ELF-1 (cell line): ENCODE measurements around the gene MLC1.

ENCODE experiments used
- DNase-seq: peaks from one replicate; pipeline ENCODE4 v3.0.0-alpha.2; 2016; ENCODE audit warnings: low read depth, low spot score

Gene MLC1

DNA sequence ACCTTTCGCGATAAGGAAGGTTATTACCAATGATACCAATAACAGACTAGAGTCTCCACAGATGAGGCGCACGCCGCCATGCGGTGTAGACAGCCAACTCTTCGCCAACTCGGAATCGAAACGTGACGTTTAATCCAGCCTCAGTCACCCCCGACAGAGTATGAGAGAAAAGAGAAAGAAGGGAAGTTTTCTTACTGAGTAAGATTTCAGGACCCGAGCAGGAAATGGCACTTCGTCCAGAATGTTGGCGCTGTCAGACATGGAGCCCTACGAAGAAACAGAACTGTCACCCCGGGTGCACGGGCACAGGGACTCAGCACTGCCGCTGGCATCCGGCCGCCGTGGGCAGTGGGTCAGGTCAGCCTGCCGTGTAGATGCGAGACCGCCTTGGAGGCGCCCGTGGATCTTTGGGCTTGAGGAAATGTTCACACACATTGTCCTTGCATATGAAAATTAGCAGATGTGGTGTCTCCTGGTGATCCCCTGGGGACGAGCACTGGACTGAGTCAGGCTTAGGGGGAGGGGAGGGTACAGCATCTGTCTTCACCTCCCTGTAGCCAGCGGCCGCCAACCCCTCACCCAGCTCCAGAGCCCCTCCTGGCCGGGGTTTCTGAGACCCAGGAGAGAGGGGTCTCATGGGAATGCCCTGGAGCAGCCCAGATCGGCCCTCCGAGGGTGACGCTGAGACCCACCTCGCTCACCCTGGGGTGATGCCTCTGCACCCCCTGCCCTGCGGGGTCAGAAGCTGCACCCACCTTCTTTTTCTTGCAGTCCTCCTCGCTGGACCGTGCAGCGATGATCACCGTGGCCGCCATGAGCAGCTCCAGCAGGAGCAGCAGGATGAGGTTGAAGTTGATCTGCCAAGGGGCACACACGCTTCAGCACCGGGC is 8.3 kb downstream of the MLC1 start:
- no peak for DNase-seq

DNA sequence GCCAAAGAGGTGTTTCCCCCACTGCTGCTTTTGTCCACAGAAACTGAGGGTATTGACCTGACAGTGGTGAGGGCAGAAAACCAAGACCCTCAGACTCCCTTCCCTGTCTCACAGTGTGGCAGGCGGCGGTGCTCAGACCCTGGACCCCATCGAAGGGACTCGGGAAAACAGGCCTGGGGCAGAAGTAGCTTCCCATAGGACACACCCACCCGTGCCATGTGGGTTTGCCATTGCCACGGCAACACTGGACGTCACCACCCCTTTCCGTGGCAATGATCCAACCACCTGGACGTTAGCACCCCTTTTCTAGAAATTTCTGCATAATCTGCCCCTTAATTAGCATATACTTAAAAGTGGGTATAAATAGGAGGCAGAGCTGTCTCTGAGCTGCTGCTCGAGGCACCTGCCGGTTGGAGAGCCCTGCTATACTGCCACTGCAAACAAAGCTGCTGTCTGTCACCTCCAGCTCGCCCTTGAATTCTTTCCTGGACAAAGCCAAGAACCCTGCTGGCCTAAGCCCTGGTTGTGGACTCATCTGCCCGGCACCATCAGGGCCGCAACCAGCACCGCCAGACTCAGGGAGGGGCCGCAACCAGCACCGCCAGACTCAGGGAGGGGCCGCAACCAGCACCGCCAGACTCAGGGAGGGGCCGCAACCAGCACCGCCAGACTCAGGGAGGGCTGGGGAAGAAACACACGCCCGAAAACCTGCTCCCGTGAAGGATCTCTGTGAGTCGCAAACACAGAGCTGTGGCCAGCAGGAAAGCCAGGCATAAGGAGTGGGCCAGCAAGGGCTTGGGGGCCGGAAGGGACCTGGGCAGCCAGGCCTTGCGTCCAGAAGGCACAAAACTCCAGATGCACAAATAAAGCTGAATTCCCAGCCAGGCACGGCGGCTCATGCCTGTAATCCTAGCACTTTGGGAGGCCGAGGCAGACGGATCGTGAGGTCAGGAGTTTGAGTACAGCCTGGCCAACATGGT is 10.4 kb downstream of the MLC1 start:
- peak; percentile 58 for DNase-seq

DNA sequence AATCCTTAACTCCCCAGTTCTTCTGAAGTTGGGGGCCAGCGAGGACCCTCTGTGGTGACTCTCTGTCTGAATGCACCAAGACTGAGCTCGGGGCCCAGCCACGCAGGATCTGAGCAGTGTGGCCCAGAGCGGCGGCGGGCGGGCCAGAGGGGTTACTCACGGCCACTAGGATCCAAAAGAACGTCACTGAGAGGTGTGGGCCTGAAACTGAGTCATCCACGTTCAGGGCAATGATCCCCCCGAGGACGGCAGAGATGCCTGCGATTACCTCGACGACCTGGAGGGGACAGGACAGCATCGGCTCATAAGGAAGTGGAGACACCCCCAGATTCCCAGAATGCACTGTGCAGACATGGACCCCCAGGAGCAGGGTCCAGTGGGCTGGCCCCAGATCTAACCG is 11.2 kb downstream of the MLC1 start:
- no peak for DNase-seq

DNA sequence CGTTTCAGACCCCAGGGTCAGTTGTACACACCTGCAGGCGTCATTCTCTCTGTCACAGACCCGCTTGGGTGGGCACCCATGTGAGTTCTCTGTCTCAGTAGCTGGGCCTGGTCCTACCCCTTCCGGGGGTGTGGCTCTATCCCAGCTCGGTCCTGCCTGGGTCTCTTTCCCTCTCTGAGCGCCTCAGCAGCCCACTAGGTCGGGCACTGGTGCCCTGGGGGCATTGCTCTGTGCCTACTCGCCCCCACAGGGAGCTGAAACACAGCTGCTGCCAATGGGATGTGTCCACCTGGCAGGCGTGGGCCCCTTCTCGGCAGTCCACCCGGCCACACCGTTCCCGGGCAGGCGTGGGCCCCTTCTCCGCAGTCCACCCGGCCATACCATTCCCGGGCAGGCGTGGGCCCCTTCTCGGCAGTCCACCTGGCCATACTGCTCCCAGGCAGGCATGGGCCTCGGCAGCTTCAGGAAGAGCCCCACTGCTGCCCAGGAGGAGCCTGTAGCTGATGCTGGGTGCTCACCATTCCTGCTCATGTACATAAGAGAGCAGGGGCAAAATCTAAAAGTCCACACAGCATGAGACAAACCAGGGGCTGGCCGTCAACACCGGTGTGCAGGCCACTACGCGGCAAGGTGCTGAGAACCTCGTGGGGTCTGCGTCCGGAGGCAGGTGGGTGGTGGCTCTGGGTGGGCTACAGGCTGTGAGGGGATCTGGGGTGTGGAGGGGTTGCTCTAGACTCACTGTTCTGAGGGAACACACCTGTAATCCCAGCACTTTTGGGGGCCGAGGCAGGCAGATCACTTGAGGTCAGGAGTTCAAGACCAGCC is 12.3 kb downstream of the MLC1 start:
- DNase-seq: no peak

DNA sequence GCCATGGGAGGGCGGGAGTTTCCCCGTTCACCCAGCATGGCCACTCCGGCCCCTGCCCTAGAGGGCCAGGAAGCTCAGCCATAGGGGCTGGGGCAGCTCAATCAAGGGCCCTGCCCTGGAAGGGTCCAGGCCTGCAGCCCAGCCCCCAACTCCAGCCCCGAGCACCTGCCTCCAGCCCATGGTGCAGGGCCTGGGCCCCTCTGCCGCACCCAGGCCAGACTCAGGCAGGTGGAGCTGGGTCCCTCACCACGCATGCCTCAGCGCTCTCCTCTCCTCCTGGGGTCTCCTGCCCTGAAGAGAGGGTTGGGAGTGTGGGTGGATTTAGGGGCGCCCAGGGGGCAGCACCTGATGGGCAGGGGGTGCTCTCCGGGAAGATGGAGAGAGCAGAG is 13.1 kb downstream of the MLC1 start:
- DNase-seq: no peak

DNA sequence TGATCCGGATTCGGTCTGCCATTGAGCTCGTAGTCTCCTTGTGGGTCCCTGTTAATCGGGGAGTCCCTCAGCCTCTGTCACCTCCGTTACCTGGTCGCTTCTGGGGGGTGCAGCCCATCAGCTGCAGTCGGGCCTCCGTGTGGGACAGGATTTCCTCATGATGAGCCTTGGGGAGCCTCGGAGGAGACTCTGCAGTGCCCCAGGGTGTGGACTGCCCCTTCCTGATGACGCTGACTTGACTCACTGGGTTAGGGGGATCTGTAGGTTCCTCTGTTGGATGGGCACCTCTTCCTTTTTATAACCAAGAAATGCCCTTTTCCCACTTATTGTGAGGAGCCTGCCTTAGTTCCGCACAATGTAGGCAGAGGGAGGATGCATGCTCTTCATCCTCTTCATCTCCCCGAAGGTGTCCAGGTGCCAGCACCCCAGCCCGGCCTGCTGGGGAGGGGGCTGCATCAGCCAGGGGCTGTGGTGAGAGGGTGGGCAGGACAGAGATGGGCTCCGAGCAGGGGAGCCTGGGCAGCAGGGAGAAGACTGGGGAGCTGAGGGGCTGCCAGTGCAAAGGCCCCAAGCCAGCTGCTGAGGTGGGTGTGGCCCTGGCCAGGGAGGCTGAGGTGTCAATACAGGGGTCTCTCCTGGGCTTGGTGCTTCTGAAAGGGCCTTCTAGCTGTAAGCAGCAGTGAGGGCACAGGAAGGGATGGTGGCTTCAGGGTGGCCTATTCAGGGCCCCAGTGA is 13.6 kb downstream of the MLC1 start:
- no peak for DNase-seq

DNA sequence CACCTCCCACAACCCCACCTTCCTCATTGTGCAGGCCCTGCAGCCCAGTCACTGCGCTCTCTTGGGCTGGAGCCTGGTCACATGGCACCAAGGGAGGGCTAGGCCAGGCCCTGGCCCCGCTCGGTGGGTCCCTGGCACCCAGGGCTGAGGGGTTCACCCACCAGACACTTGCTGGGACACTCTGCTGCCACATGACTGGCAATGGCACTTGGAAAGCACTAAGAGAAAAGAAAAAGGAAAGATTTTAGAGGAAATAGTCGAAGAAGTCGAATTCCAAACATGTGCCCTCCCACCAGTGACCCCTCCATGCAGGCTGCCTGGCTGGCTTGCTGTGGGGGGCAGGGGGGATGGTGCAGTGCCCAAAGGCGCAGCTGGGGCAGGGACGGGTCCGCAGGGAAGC is 14.9 kb downstream of the MLC1 start:
- DNase-seq: no peak

DNA sequence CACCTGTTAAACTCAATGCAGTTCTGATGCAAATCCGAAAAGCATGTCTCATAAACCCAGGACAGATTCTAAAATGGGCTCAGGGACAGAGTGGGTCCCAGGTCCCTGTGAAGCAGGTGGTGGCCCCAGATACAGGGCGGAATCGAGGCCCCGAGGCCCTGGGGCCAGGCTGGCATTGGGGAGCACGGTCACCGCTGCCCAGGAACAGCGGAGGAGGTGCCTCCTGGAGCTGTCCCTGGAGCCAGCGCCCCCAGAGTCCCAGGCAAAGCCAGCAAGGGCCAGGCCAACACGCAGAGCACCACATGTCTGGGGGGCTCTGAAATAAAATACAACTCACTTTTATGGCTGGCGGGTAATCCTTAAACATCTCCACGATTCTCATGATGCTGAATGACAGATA is 17.1 kb downstream of the MLC1 start:
- no peak for DNase-seq

DNA sequence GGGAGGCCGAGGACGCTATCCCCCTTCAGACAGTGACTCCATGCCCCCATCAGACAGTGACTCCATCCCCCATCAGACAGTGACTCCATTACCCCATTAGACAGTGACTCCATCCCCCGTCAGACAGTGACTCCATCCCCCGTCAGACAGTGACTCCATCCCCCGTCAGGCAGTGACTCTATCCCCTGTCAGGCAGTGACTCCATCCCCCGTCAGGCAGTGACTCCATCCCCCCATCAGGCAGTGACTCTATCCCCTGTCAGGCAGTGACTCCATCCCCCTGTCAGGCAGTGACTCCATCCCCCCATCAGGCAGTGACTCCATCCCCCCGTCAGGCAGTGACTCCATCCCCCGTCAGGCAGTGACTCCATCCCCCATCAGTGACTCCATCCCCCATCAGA is 18.0 kb downstream of the MLC1 start:
- no peak for DNase-seq

DNA sequence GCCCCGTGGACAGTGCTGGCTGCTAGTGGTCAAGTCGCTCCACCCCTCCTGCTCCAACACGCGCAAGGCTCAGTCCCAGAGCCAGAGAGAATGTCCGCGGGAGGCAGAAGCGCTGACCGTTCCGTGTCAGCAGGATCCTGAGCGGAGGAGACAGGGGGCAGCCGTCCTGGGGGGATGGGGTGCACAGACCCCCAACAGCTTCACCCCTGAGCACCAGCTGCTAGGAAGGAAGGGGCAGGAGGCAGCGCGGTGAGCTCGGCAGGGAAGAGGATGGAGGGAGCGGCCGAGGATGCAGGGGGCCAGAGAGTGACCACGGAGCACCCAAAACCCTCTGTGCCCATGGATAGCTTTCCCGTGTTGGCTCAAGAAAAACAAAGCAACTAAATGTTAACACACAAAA is 20.8 kb downstream of the MLC1 start:
- no peak for DNase-seq

DNA sequence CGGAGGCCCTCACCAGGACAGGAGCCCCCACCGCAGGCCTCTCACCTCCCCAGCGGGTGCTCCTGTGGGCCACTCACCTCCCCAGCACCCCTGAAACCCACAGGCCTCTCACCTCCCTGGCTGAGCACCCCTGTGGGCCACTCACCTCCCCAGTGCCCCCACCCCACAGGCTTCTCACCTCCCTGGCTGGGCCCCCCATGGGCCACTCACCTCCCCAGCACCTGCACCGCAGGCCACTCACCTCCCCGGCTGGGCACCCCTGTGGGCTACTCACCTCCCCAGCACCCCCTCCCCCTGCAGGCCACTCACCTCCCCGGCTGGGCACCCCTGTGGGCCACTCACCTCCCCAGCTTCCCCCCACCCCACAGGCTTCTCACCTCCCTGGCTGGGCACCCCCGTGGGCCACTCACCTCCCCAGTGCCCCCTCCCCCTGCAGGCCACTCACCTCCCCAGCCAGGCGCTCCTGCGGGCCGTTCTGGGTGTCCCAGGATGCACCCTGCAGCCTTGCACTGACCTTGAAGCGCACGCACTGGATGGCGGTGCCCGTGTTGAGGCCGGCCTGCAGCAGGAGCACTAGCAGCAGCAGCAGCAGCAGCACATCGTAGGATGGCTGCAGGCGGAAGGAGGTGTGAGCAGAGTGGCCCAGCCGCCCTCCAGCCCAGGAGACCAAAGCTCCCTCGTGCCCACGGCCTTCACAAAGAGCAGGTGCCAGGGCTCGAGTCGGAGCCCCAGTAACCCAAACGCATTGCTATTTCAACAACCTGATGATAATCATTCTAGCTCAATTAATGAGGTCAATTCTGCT is 21.4 kb downstream of the MLC1 start:
- no peak for DNase-seq

DNA sequence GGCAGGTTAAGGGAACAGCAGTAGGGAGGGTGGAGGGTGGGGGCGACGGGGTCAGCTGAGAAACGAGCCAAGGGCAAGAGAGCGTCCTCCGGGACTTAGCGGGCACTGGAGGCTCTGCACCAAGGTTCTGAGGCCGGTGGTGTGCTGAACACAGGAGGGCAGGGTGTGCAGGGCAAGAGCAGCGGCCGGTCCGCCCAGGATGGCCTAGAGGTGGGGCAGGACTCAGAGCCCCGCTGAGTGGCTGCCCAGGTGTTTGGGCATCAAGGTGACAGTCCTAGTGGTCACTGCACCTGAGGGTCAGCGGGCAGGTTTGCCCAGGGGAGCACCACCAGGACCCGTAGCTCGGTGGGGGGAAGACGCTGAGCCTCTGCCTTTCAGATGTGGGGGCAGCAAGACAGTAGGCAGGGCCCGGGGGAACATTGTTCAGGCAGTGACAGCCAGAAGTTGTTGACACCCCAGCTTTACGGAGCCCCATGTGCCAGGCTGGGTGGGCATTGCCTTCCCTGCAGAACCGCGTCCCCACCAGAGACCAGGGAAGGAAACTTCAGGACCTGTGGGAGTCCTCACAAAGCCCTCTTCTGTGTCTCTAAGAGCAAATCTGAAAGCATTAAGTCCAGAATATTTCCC is 22.6 kb downstream of the MLC1 start:
- no peak for DNase-seq

DNA sequence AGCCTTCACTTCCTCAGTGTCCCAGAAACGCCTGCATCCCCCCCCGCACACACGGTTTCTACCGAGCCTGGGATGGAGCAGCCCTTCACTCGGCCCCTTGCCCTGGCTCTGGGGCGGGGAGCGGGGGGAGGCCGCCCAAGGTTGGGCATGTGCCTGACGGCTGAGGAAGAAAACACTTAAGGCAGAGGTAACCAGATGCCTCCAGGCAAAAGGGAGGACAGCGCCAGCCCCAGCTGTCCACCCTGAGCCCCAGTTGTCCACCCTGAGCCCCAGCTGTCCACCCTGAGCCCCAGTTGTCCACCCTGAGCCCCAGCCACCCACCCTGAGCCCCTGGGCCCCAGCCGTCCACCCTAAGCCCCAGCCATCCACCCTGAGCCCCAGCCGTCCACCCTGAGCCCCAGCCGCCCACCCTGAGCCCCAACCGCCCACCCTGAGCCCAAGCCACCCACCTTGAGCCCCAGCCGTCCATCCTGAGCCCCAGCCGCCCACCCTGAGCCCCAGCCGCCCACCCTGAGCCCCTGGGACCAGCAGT is 23.3 kb downstream of the MLC1 start:
- DNase-seq: no peak

DNA sequence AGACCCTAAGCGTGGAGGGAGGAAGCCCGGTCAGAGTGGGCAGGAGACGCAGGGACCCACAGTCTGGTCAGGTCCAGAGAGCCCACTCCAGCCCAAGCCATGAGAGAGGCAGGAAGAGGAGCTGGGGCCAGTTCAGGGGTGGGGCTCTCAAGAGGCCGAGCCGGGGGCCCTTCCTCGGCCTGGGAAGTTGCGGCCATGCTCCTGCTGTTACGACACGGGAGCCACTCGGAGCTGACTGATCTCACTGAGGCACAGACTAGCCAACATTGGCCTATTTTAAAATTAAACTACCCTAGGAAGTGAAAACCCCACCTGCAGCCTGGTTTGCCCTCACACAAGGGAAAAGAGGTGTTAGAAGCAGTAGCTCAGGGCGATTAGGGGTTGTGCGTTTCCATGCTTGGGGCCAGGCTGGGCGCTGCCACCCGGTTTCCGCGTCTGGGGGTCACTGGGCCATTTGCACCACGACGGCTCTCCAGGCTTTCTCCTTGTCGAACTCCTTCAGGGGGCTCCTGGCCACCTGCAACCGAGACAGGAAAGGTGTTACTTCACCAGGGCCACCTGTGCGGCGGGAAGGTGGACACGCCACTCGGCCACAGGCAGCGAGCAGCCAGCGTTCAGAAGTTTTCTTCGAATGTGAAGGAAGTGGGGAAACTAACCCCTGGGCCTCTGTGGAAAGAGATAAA is 23.9 kb downstream of the MLC1 start:
- DNase-seq: no peak

DNA sequence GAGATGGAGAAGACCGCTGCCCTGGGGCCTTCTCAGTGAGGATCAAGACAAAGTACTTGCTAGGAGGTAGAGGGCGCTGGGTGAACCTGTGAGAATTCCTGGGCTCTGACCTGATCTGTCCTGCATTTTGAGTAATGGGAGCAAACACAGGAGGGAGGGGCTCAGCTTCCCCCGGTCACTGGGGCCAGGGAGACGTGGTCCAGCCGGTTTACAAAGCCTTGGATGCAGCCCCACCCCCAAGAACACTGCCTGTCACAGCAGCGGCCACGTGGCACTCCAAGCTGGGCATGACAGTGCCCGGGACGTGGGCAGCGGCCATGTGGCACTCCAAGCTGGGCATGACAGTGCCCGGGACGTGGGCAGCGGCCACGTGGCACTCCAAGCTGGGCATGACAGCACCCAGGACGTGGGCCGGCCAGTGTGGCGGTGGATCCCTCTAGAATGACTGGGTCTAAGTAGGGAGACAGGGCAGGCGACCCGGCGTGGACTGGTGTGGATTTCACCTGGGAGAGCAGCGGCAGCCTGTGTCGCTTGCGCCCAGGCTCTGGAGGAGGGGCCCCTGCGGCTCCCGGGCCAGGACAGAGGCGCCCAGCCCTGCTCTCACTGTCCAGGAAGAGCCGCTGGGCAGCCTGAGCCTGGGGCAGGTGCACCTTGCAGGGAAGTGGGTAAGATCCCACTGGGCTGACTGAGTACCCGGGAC is 24.6 kb downstream of the MLC1 start:
- DNase-seq: peak; percentile 77

DNA sequence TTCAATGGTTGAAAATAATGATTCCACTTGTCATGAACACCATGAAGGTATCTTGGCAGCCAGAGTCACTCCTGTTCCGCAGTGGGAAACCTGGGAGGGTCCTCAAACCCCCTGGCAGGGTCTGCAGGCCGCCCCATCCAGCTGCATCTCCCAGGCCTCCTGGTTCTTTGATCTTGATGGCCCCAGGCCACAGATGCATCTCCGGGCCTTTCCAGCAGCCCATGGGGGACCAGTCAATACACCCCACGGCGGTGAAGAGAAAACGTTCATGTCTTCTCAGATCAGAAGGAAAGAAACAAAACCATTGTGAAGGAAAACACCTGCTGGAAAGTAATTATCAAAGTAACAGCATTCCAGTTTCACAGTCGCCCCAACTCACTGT is 25.4 kb downstream of the MLC1 start:
- peak; percentile 24 for DNase-seq

DNA sequence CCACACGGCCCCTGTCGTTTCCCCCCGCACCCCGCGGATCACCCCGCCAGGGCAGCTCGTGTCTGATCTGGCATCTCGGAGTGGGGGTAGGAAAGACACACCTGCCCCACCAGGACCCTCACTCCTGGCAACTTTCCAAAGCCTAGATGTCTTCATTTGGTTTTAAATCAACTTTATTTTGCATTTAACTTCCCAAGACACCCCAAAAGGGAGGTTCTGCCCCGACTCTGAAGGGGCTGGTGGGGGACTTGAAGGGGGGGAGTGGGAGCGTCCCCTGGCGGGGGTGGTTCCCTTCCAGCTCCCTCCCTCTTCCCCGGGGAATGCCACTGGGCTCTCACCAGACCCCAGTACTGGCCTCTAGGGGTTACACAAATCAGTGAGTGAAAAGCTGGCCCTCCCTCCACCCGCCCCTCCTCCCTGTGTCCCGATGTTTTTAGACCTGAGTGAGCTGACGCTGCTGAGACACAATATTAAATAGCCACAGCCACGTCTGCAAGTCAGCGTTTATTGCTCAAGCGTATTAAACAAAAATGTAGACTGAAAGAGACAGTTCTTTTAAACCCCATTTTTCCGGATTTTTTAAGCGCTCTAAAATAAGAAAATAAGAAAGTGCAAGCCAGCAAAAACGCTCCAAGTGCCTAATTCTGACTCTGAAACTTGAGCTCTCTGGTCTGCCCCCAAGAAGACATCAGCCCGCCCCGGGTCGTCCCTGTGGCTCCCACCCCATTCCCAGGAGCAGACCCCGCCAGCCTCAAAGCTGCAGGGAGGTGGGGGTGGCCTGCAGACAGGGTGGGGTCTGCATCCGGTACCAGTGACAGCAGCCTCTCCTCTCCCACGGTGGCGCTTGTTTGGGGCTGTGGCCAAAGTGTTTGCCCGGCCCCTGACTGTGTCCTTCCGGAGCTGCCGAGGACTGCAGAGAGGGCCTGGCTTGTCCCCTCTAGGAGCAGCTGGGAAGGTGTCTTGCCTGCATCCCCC is 26.0 kb downstream of the MLC1 start:
- peak; percentile 55 for DNase-seq
